ENCODE measurements around the gene PTDSS2.

DNA sequence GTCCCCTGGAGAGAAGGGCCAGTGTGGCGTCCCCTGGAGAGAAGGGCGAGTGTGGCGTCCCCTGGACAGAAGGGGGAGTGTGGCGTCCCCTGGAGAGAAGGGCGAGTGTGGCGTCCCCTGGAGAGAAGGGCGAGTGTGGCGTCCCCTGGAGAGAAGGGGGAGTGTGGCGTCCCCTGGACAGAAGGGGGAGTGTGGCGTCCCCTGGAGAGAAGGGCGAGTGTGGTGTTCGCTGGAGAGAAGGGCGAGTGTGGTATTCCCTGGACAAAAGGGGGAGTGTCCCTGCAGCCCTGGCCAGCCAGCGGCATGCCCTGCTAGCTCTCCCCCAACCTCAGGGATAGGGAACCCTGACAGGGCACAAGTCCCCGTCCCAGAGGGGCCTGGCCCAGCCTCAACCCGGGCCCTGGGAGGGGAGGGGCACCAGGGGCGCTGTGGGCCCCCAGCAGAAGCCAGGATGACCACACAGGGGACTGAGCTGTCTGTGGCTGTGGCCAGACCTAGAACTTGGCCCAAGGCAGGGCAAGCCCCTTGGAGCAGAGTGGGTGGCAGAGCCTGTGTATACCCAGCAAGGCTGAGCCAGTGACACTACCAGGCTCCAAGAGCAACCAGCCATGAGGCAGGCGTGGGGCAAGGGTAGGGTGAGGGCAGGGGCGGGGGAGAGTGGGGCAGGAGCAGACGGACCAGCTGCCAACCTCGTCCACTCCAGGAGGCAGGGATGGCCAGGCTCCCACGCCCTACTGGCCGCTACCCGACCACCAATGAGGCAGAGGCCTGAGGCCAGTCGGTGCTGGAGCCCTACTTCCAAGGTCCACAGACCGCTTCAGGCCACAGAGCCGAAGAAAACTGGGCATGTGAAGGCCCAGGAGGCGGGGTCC, 81.1 kb downstream of the PTDSS2 start:
- TF ChIP-seq, protein P1, sequence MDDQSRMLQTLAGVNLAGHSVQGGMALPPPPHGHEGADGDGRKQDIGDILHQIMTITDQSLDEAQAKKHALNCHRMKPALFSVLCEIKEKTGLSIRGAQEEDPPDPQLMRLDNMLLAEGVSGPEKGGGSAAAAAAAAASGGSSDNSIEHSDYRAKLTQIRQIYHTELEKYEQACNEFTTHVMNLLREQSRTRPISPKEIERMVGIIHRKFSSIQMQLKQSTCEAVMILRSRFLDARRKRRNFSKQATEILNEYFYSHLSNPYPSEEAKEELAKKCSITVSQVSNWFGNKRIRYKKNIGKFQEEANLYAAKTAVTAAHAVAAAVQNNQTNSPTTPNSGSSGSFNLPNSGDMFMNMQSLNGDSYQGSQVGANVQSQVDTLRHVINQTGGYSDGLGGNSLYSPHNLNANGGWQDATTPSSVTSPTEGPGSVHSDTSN (IDR thresholded peaks at IDR 0.05; ENCODE audit: insufficient replicate concordance, low read depth, low read length), result no peak
- TF ChIP-seq PRDM15 (CRISPR knock-in tag; IDR thresholded peaks at IDR 0.05) (no peak), EP300 (IDR thresholded peaks at IDR 0.05; ENCODE audit: borderline replicate concordance in 1 of 2, control insufficient read depth in 1 of 2, low read depth in 2 of 2, low read length in 2 of 2) (no peak), HDGF (IDR thresholded peaks at IDR 0.05) (no peak), CBFB (IDR thresholded peaks at IDR 0.05; ENCODE audit: low read depth) (no peak), POLR2A (IDR thresholded peaks at IDR 0.05; ENCODE audit: low read depth, low read length) (no peak), RCOR1 (conservative IDR thresholded peaks at IDR 0.05; ENCODE audit: low read depth, low read length) (no peak), RAD21 (IDR thresholded peaks at IDR 0.05; ENCODE audit: insufficient read depth, low read depth, low read length) (no peak), BRCA1 (IDR thresholded peaks at IDR 0.05; ENCODE audit: low read depth, low read length) (no peak), POLR2AphosphoS5 (IDR thresholded peaks at IDR 0.05; ENCODE audit: low read length) (no peak), NFIC (IDR thresholded peaks at IDR 0.05; ENCODE audit: low read depth, low read length) (no peak), GABPA (IDR thresholded peaks at IDR 0.05; ENCODE audit: low read depth) (no peak), TARDBP (IDR thresholded peaks at IDR 0.05; ENCODE audit: borderline replicate concordance) (no peak)
- TF ChIP-seq, protein P2, sequence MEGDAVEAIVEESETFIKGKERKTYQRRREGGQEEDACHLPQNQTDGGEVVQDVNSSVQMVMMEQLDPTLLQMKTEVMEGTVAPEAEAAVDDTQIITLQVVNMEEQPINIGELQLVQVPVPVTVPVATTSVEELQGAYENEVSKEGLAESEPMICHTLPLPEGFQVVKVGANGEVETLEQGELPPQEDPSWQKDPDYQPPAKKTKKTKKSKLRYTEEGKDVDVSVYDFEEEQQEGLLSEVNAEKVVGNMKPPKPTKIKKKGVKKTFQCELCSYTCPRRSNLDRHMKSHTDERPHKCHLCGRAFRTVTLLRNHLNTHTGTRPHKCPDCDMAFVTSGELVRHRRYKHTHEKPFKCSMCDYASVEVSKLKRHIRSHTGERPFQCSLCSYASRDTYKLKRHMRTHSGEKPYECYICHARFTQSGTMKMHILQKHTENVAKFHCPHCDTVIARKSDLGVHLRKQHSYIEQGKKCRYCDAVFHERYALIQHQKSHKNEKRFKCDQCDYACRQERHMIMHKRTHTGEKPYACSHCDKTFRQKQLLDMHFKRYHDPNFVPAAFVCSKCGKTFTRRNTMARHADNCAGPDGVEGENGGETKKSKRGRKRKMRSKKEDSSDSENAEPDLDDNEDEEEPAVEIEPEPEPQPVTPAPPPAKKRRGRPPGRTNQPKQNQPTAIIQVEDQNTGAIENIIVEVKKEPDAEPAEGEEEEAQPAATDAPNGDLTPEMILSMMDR (IDR thresholded peaks at IDR 0.05 in 2 of 3, conservative IDR thresholded peaks at IDR 0.05 in 1 of 3; ENCODE audit: control insufficient read depth in 2 of 3, extremely low read depth in 1 of 3, insufficient read depth in 1 of 3, low read depth in 3 of 3, low read length in 3 of 3), result no peak

Measured in GM12878 (cell line).